OCI-LY1 (cell line): ENCODE measurements around the gene ZNF280A.

Source experiments
- H2AFZ ChIP-seq: fragments of 200-600 bp; sonication (generic), shearing (Covaris generic); 2 replicates; pipeline ENCODE4 v1.6.0; 2014; ENCODE audit warnings: antibody characterized with exemption, mild to moderate bottlenecking, low read length
- H3F3A ChIP-seq: fragments of 200-600 bp; sonication (generic), shearing (Covaris generic); 2 replicates; pipeline ENCODE4 v1.6.0; 2014; ENCODE audit warnings: mild to moderate bottlenecking, antibody characterized with exemption, low read length, moderate library complexity; ENCODE audit not compliant: insufficient read depth
- H3K27ac ChIP-seq: fragments of 200-600 bp; sonication (generic); 2 replicates; pipeline ENCODE4 v1.5.1; 2014; ENCODE audit warnings: low read length, mixed run types, mild to moderate bottlenecking, low read depth; ENCODE audit not compliant: poor library complexity, severe bottlenecking
- H3K27me3 ChIP-seq: fragments of 200-600 bp; sonication (generic); 2 replicates; pipeline ENCODE4 v1.6.0; 2014; ENCODE audit warnings: antibody characterized with exemption, mild to moderate bottlenecking, low read length, moderate library complexity; ENCODE audit not compliant: insufficient read depth
- H3K36me3 ChIP-seq: fragments of 200-600 bp; sonication (generic); 2 replicates; pipeline ENCODE4 v1.6.1; 2014; ENCODE audit warnings: mild to moderate bottlenecking, antibody characterized with exemption, low read length, moderate library complexity, mixed read lengths; ENCODE audit not compliant: insufficient read depth
- H3K4me1 ChIP-seq: fragments of 200-600 bp; sonication (generic); 2 replicates; pipeline ENCODE4 v1.5.1; 2014; ENCODE audit warnings: mild to moderate bottlenecking, low read length, moderate library complexity; ENCODE audit not compliant: insufficient read depth, severe bottlenecking
- H3K4me2 ChIP-seq: fragments of 200-600 bp; sonication (generic), shearing (Covaris generic); 2 replicates; pipeline ENCODE4 v1.6.1; 2014; ENCODE audit warnings: low read length
- H3K4me3 ChIP-seq: fragments of 200-600 bp; sonication (generic); 2 replicates; pipeline ENCODE4 v1.5.1; 2014; ENCODE audit warnings: low read length, low read depth, mild to moderate bottlenecking, mixed read lengths; ENCODE audit not compliant: poor library complexity, severe bottlenecking
- H3K79me2 ChIP-seq: fragments of 200-600 bp; shearing (Covaris generic); 2 replicates; pipeline ENCODE4 v1.6.1; 2016; ENCODE audit warnings: mixed run types, low read length, mixed read lengths; ENCODE audit not compliant: insufficient read depth
- H3K9ac ChIP-seq: fragments of 200-600 bp; sonication (generic), shearing (Covaris generic); 2 replicates; pipeline ENCODE4 v1.6.1; 2014; ENCODE audit warnings: mild to moderate bottlenecking, low read length, mixed read lengths
- H3K9me2 ChIP-seq: fragments of 200-600 bp; sonication (generic), shearing (Covaris generic); 2 replicates; pipeline ENCODE4 v1.6.1; 2014; ENCODE audit warnings: low read depth, mild to moderate bottlenecking, low read length, mixed read lengths
- H3K9me3 ChIP-seq: fragments of 200-600 bp; shearing (Covaris generic); 2 replicates; pipeline ENCODE4 v1.6.1; 2014; ENCODE audit warnings: low read length, mixed read lengths
- H4K20me1 ChIP-seq: fragments of 200-600 bp; sonication (generic), shearing (Covaris generic); 2 replicates; pipeline ENCODE4 v1.6.0; 2016; ENCODE audit warnings: mild to moderate bottlenecking, low read length; ENCODE audit not compliant: insufficient read depth
- EZH2 ChIP-seq: fragments of 200-600 bp; sonication (generic), shearing (Covaris generic); IDR thresholded peaks from 2 replicates; pipeline ENCODE4 v1.8.0; 2017; ENCODE audit warnings: borderline replicate concordance, mixed run types, mild to moderate bottlenecking, antibody characterized with exemption, low read length, moderate library complexity, mixed read lengths
- TF ChIP-seq, protein P1 (sequence below): fragments of 200-600 bp; sonication (generic), shearing (Covaris generic); IDR thresholded peaks from 2 replicates; pipeline ENCODE4 v1.5.1; 2017; ENCODE audit warnings: mild to moderate bottlenecking, antibody characterized with exemption, low read length, moderate library complexity, mixed read lengths

Gene ZNF280A

GRCh38 chr22:22554587-22555284, 34.7 kb upstream of the ZNF280A start:
- Histone ChIP-seq H3K27ac (no peak overlapping the region), H3K27me3 (no peaks in the 10 kb centered on the region), H3K4me3 (no peak overlapping the region), H3K79me2 (no peaks in the 10 kb centered on the region), H2AFZ (no peak overlapping the region), H3K36me3 (peaks cover 41% of the 10 kb centered on the region), H3K9me2 (no peaks in the 10 kb centered on the region), H3F3A (no peaks in the 10 kb centered on the region), H3K4me1 (peaks cover 6% of the 10 kb centered on the region), H4K20me1 (no peaks in the 10 kb centered on the region), H3K4me2 (no peak overlapping the region), H3K9me3 (no peaks in the 10 kb centered on the region), H3K9ac (no peak overlapping the region)
- TF ChIP-seq, protein P1, sequence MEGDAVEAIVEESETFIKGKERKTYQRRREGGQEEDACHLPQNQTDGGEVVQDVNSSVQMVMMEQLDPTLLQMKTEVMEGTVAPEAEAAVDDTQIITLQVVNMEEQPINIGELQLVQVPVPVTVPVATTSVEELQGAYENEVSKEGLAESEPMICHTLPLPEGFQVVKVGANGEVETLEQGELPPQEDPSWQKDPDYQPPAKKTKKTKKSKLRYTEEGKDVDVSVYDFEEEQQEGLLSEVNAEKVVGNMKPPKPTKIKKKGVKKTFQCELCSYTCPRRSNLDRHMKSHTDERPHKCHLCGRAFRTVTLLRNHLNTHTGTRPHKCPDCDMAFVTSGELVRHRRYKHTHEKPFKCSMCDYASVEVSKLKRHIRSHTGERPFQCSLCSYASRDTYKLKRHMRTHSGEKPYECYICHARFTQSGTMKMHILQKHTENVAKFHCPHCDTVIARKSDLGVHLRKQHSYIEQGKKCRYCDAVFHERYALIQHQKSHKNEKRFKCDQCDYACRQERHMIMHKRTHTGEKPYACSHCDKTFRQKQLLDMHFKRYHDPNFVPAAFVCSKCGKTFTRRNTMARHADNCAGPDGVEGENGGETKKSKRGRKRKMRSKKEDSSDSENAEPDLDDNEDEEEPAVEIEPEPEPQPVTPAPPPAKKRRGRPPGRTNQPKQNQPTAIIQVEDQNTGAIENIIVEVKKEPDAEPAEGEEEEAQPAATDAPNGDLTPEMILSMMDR = no peak
- no peak for TF ChIP-seq EZH2

DNA sequence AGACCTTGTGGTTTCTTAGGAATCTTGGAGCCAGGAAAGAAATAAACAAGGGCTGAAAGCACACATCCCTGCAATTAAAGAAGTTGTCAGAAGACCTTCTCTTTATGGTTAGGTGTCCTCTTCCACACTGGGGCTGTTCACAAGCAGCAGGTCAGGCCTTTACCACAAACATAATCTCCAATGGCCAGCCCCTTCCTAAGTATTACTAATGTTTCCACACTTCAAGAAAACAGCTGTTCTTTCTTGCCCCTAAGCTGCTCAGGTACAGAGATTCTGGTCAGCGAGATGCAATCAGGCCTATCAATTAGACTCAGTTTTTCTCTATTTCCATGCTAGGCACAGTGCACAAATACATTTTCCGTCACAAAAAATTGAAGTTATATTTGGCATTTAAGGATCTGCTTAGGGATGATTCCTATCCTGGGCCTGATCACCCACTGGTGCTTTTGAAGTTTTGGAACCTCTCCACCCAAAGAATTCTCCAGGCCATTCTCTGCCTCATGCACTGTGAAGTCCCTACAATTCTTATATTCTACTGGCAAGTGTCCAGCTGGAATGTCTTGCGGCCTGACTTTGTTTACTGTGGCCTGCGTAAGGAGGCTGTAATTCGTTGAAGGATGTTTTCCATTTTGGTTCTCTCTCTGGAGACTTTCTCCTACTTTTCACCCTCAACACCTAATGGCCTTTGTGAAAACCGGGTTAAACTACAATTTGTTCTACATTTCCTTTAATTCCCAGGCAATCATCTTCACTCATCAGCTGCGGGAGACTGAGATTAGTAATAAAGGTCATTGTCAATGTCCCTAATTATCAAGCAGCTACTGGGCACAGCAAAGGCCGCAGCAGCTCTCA, 33.9 kb upstream of the ZNF280A start:
- H3K4me1 ChIP-seq = no peaks in the 10 kb centered on the region
- H3K27ac ChIP-seq = no peak overlapping the region

GRCh38 chr22:22553141-22553540, 33.1 kb upstream of the ZNF280A start:
- Histone ChIP-seq H3K4me2 (no peak overlapping the region), H3K9me2 (no peaks in the 10 kb centered on the region), H3K4me1 (no peaks in the 10 kb centered on the region), H3K27ac (no peak overlapping the region), H2AFZ (no peak overlapping the region), H3F3A (no peaks in the 10 kb centered on the region), H4K20me1 (no peaks in the 10 kb centered on the region), H3K27me3 (no peaks in the 10 kb centered on the region), H3K9me3 (no peaks in the 10 kb centered on the region), H3K4me3 (no peak overlapping the region), H3K79me2 (no peaks in the 10 kb centered on the region), H3K36me3 (peaks cover 57% of the 10 kb centered on the region), H3K9ac (no peak overlapping the region)
- TF ChIP-seq EZH2 = no peak
- TF ChIP-seq, protein P1 = no peak

More for the DNA sequence above, 33.9 kb upstream of the ZNF280A start:
- Histone ChIP-seq H3K9me2 (no peaks in the 10 kb centered on the region), H3K9ac (no peak overlapping the region), H3K79me2 (no peaks in the 10 kb centered on the region), H3K4me3 (no peak overlapping the region), H3K27me3 (no peaks in the 10 kb centered on the region), H3K4me2 (no peak overlapping the region), H4K20me1 (no peaks in the 10 kb centered on the region), H3F3A (no peaks in the 10 kb centered on the region), H3K36me3 (peaks cover 49% of the 10 kb centered on the region), H2AFZ (no peak overlapping the region), H3K9me3 (no peaks in the 10 kb centered on the region)
- TF ChIP-seq, protein P1 = no peak
- no peak for TF ChIP-seq EZH2
